Smooth muscle cell (in vitro differentiated cells): ENCODE results near the gene EPHX1. TPM values are rescaled to one million over a fixed set of nuclear protein-coding genes. Genes with fewer than 3 reads are reported as not detected.

Experiments
- DNase-seq: peaks from one replicate; lab custom pipeline; 2025; ENCODE audit not compliant: unreplicated experiment; lab: John Stamatoyannopoulos, UW
- H2AFZ ChIP-seq: fragments of 200-600 bp; sonication (generic); 2 replicates; pipeline ENCODE4 v1.6.0; 2016; ENCODE audit warnings: antibody characterized with exemption, low read depth, mild to moderate bottlenecking
- H3F3A ChIP-seq: fragments of 200-600 bp; sonication (generic); 2 replicates; pipeline ENCODE4 v1.6.0; 2017; ENCODE audit warnings: antibody characterized with exemption, low read depth
- H3K27ac ChIP-seq: fragments of 200-600 bp; sonication (generic); 2 replicates; pipeline ENCODE4 v1.5.1; 2016; ENCODE audit warnings: low read depth, mild to moderate bottlenecking
- H3K27me3 ChIP-seq: fragments of 200-600 bp; sonication (generic); 2 replicates; pipeline ENCODE4 v1.6.1; 2016; ENCODE audit warnings: low read depth, mild to moderate bottlenecking
- H3K36me3 ChIP-seq: fragments of 200-600 bp; sonication (generic); 2 replicates; pipeline ENCODE4 v1.5.1; 2016; ENCODE audit warnings: low read depth
- H3K4me1 ChIP-seq: fragments of 200-600 bp; sonication (generic); 2 replicates; pipeline ENCODE4 v1.5.1; 2016; ENCODE audit warnings: low read depth
- H3K4me2 ChIP-seq: fragments of 200-600 bp; sonication (generic); 2 replicates; pipeline ENCODE4 v1.6.0; 2016; ENCODE audit warnings: mild to moderate bottlenecking
- H3K4me3 ChIP-seq: fragments of 200-600 bp; sonication (generic); 2 replicates; pipeline ENCODE4 v1.5.1; 2016; ENCODE audit warnings: mild to moderate bottlenecking
- H3K79me2 ChIP-seq: fragments of 200-600 bp; sonication (generic); 2 replicates; pipeline ENCODE4 v1.6.0; 2016; ENCODE audit warnings: low read depth, mild to moderate bottlenecking
- H3K9ac ChIP-seq: fragments of 200-600 bp; sonication (generic); 2 replicates; pipeline ENCODE4 v1.6.0; 2016; ENCODE audit warnings: low read depth
- H3K9me3 ChIP-seq: fragments of 200-600 bp; sonication (generic); replicated peaks from 2 replicates; pipeline ENCODE4 v1.5.1; 2016; ENCODE audit warnings: low read depth
- H4K20me1 ChIP-seq: fragments of 200-600 bp; sonication (generic); 2 replicates; pipeline ENCODE4 v1.6.0; 2016; ENCODE audit warnings: low read depth
- CTCF ChIP-seq: fragments of 200-600 bp; sonication (generic); IDR thresholded peaks from 2 replicates; pipeline ENCODE4 v1.5.1; 2017; ENCODE audit warnings: borderline replicate concordance, mild to moderate bottlenecking, antibody characterized with exemption; ENCODE audit not compliant: insufficient read depth, poor library complexity, severe bottlenecking
- WGBS: methylation state at CpG from one replicate; pipeline ENCODE4 v1.1.7; 2016; ENCODE audit warnings: low lambda C conversion rate; 5-methylcytosine and 5-hydroxymethylcytosine counted together
- polyA plus RNA-seq: library from polyadenylated mRNA; unstranded; fragments of >200 nt; fragmentation: Nextera tagmentation; extraction: Ambion mirVana; gene quantifications from 2 replicates; pipeline ENCODE4 v1.2.1, GENCODE V29; 2016
- total RNA-seq: library from RNA; depleted of rRNA; stranded (reverse); fragments of >200 nt; gene quantifications from 2 replicates; pipeline ENCODE4 v1.2.3, GENCODE V29; 2014

The EPHX1 gene
- total and polyA plus RNA-seq, 2 experiments from 2014 or later: 16.1 to 22.2 TPM

DNA sequence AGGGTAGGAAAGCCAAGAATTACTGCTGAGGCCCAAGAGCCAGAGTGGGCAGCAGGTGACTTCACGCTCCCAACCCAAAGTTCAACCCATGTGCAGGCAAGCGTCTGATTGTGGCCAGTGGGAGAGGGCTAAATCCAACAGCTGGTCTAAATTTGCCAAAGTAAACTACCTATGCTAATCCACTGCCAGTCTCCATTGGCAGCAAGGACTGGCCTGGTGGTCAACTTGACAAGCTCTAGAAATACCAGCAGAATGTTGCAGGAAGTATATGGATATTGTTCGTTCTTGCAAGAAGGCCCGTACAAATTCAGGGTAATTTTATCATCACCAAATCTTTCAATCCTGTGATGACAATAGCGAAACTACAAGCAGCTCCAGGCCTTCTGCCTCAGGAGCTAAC, 70.7 kb downstream of the EPHX1 start:
- H3K4me2 ChIP-seq: peak overlapping the region; percentile 91
- peaks cover 3% of the 10 kb centered on the region for H3K79me2 ChIP-seq
- peak overlapping the region; percentile 11 for H3K27ac ChIP-seq
- no peaks in the 10 kb centered on the region for H3K4me1 ChIP-seq
- no peak overlapping the region for H3K9ac ChIP-seq
- no peak for TF ChIP-seq CTCF
- 80% methylated on average over 5 of the region's 5 CpGs for WGBS
- no peaks in the 10 kb centered on the region for H3K36me3 ChIP-seq
- no peak overlapping the region for H2AFZ ChIP-seq
- peaks cover 31% of the 10 kb centered on the region for H4K20me1 ChIP-seq
- peak overlapping the region; percentile 93 for H3K4me3 ChIP-seq
- no peaks in the 10 kb centered on the region for H3F3A ChIP-seq
- H3K27me3 ChIP-seq: no peaks in the 10 kb centered on the region
- DNase-seq: no peak
- H3K9me3 ChIP-seq: no peaks in the 10 kb centered on the region

GRCh38 chr1:225881081-225881958, 71.4 kb downstream of the EPHX1 start:
- no peak for DNase-seq
- Histone ChIP-seq H3K4me1 (no peaks in the 10 kb centered on the region), H3K4me2 (peak overlapping the region; percentile 91), H3K36me3 (no peaks in the 10 kb centered on the region), H3K27ac (peak overlapping the region; percentile 11), H3K27me3 (no peaks in the 10 kb centered on the region), H3K79me2 (peaks cover 3% of the 10 kb centered on the region), H3K9me3 (no peaks in the 10 kb centered on the region), H3K4me3 (peak overlapping the region; percentile 93), H2AFZ (peak overlapping the region; percentile 94), H3F3A (no peaks in the 10 kb centered on the region), H4K20me1 (peaks cover 31% of the 10 kb centered on the region), H3K9ac (peak overlapping the region; percentile 70)
- TF ChIP-seq CTCF: no peak
- 18% methylated on average over 25 of the region's 25 CpGs for WGBS

DNA sequence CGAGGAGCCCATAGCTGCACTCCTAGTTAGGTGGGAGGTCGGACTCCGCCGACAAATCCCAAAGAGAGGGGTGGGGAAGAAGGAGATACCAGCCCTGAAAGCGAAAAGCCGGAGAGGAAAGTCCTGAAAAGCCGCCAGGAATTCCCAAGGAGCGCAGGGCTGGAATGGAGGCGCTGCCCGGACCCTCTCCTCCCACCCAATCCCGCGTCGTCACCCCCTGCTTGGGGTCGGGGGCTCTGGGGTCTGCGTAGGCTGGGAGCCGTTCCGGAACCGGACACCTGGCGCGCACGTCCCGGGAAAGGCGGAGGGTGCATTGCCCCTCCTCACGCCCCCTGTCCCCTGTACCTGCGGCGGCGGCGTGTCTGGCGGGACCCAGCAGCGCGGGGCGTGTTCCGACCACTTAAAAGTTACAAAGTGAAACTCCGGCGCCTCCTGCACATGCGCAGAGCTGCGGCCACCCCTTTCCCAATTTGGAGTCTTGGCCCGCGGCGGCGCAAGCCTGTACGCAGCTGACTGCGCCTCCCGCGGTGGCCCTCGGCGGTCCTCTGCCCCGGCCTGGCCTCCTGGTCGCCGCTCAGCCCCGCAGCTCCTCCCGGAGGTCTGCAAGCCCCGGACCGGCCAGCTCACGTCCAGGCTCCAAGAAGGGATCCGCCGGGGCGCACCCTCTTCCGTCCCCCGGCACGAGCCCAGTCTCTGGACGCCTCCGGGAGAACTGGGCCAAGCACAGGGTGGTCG, 72.2 kb downstream of the EPHX1 start, which contains the start of gene TMEM63A:
Gene TMEM63A, minus strand, starts transcription at position 422 of the 735 bp plus-strand sequence. CDS start 4,800 bp downstream, outside the sequence.
- peak; percentile 3 for TF ChIP-seq CTCF
- no peaks in the 10 kb centered on the region for H3K9me3 ChIP-seq
- peaks cover 3% of the 10 kb centered on the region for H3K79me2 ChIP-seq
- peak; percentile 76 for DNase-seq
- peaks cover 5% of the 10 kb centered on the region for H3K27me3 ChIP-seq
- peak within 1 kb of the TSS; percentile 94 for H2AFZ ChIP-seq
- peaks cover 31% of the 10 kb centered on the region for H4K20me1 ChIP-seq
- H3K4me3 ChIP-seq: peak within 1 kb of the TSS; percentile 93
- H3K4me2 ChIP-seq: peak within 1 kb of the TSS; percentile 91
- peak within 1 kb of the TSS; percentile 11 for H3K27ac ChIP-seq
- H3K36me3 ChIP-seq: no peaks in the 10 kb centered on the region
- H3K4me1 ChIP-seq: no peaks in the 10 kb centered on the region
- 2% methylated on average over 57 of the region's 64 CpGs for WGBS
- peak within 1 kb of the TSS; percentile 70 for H3K9ac ChIP-seq
- H3F3A ChIP-seq: no peaks in the 10 kb centered on the region
